Lower leg skin (tissue), 3 donors: ENCODE results near the gene HLA-DRA.

ENCODE experiments used
- POLR2A ChIP-seq, 2 donors: fragments of 450-650 bp; IDR thresholded peaks; one replicate each; pipeline ENCODE4 v1.6.1; 2016 to 2017; ENCODE audit warnings: antibody characterized with exemption in 2 of 2, mild to moderate bottlenecking in 1 of 2, moderate library complexity in 1 of 2
- TF ChIP-seq, protein P1 (sequence below), 3 donors: fragments of 450-650 bp; IDR thresholded peaks; one replicate each; pipeline ENCODE4 v1.5.1; 2016; ENCODE audit warnings: antibody characterized with exemption in 3 of 3, mild to moderate bottlenecking in 3 of 3, moderate library complexity in 2 of 3

DNA sequence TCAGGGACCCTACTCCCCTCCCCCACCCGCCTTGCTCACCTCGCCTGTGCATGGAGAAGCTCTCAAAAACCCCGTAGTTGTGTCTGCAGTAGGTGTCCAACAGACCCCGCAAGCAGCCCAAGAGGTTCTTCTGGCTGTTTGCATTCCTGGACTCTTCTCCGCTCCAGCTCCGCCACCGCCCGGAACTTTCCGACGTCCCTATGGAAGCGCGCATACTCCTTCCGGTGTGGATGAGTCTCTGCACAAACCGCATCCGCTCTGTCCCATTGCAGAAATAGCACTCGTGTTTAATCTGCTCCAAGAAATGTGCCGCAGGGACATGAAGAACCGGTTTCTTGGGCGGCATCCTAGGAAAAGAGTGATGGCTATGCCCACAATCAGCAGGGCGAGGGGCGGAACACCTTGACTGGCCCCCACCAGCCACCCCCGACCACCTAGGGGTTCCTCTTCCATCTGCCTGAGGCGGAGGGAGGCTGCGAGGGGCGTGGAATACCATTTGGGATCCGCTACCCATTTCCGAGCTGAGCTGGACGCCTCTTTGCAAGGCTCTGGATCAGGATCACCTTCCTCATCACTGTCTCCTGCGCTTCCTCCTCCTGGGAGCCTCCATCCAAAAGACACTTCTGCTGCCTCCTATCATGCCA lies 20.2 kb downstream of the HLA-DRA start:
- TF ChIP-seq, protein P1, sequence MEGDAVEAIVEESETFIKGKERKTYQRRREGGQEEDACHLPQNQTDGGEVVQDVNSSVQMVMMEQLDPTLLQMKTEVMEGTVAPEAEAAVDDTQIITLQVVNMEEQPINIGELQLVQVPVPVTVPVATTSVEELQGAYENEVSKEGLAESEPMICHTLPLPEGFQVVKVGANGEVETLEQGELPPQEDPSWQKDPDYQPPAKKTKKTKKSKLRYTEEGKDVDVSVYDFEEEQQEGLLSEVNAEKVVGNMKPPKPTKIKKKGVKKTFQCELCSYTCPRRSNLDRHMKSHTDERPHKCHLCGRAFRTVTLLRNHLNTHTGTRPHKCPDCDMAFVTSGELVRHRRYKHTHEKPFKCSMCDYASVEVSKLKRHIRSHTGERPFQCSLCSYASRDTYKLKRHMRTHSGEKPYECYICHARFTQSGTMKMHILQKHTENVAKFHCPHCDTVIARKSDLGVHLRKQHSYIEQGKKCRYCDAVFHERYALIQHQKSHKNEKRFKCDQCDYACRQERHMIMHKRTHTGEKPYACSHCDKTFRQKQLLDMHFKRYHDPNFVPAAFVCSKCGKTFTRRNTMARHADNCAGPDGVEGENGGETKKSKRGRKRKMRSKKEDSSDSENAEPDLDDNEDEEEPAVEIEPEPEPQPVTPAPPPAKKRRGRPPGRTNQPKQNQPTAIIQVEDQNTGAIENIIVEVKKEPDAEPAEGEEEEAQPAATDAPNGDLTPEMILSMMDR (IDR thresholded peaks at IDR 0.05) = no peak
- no peak for TF ChIP-seq POLR2A (IDR thresholded peaks at IDR 0.05)
